ENCODE measurements around the gene PCSK5. TPM values are rescaled to one million over a fixed set of nuclear protein-coding genes. Genes with fewer than 3 reads are reported as not detected.
"Not testable (repeated sequence)": the region's sequence is repeated elsewhere in the genome, so short reads cannot be mapped to it uniquely, and the experiment has no call there.

Gene PCSK5
- total and polyA plus RNA-seq, 12 donors, result 2.2 to 31.8 (median 8.4) TPM

- DNase-seq, result no peak
- intact Hi-C loops (cut with DNase I), result no loop called here
- TF ChIP-seq POLR2A (IDR thresholded peaks at IDR 0.05) (no peak), CTCF (IDR thresholded peaks at IDR 0.05) (no peak)
- 72 to 88% (median 80%) methylated on average over 5 of the region's 5 CpGs for WGBS, 4 donors
- Histone ChIP-seq H3K9me3 (replicated peaks in 1 of 3) (no peaks in the 10 kb centered on the region), H3K27me3 (no peaks in the 10 kb centered on the region), H3K4me3 (no peak overlapping the region), H3K36me3 (replicated peaks in 1 of 2) (no peaks in the 10 kb centered on the region), H3K27ac (no peak overlapping the region), H3K4me1 (replicated peaks in 1 of 2) (no peaks in the 10 kb centered on the region)
Measured at GRCh38 chr9:76311537-76311936, 421.1 kb downstream of the PCSK5 start.

- no peak for TF ChIP-seq POLR2A (IDR thresholded peaks at IDR 0.05)
- TF ChIP-seq CTCF (IDR thresholded peaks at IDR 0.05), result no peak
- Histone ChIP-seq H3K4me3 (no peak overlapping the region), H3K36me3 (replicated peaks in 1 of 2) (no peaks in the 10 kb centered on the region), H3K4me1 (replicated peaks in 1 of 2) (no peaks in the 10 kb centered on the region), H3K27ac (no peak overlapping the region), H3K9me3 (replicated peaks in 1 of 3) (no peaks in the 10 kb centered on the region), H3K27me3 (no peaks in the 10 kb centered on the region)
- intact Hi-C loops (cut with DNase I), result no loop called here
- DNase-seq, result no peak
- 86 to 100% (median 90%) methylated on average over 2 of the region's 2 CpGs for WGBS, 4 donors
Measured at GRCh38 chr9:76313771-76314170, 423.3 kb downstream of the PCSK5 start.

- Histone ChIP-seq H3K36me3 (replicated peaks in 1 of 2) (no peaks in the 10 kb centered on the region), H3K4me3 (no peak overlapping the region), H3K9me3 (replicated peaks in 1 of 3) (no peaks in the 10 kb centered on the region), H3K4me1 (replicated peaks in 1 of 2) (no peaks in the 10 kb centered on the region), H3K27me3 (no peaks in the 10 kb centered on the region), H3K27ac (no peak overlapping the region)
- intact Hi-C loops (cut with DNase I), result no loop called here
- 83 to 96% (median 89%) methylated on average over 4 of the region's 4 CpGs for WGBS, 4 donors
- TF ChIP-seq POLR2A (IDR thresholded peaks at IDR 0.05), result no peak
- TF ChIP-seq CTCF (IDR thresholded peaks at IDR 0.05), result no peak
- DNase-seq, result no peak
Measured at GRCh38 chr9:76314321-76314720, 423.8 kb downstream of the PCSK5 start.

- intact Hi-C loops (cut with DNase I), result no loop called here
- no peak for TF ChIP-seq POLR2A (IDR thresholded peaks at IDR 0.05)
- TF ChIP-seq CTCF (IDR thresholded peaks at IDR 0.05), result no peak
- Histone ChIP-seq H3K27ac (no peak overlapping the region), H3K4me1 (replicated peaks in 1 of 2) (no peaks in the 10 kb centered on the region), H3K36me3 (replicated peaks in 1 of 2) (no peaks in the 10 kb centered on the region), H3K4me3 (no peak overlapping the region), H3K9me3 (replicated peaks in 1 of 3) (no peaks in the 10 kb centered on the region), H3K27me3 (no peaks in the 10 kb centered on the region)
- no peak for DNase-seq
- WGBS, 4 donors, result 63 to 94% (median 93%) methylated on average over 2 of the region's 2 CpGs
Measured at GRCh38 chr9:76316069-76316468, 425.6 kb downstream of the PCSK5 start.

GRCh38 chr9:76319466-76319865, 429.0 kb downstream of the PCSK5 start:
- H3K4me1 ChIP-seq (replicated peaks in 1 of 2); H3K4me3 ChIP-seq; H3K27ac ChIP-seq; H3K9me3 ChIP-seq (replicated peaks in 1 of 3); intact Hi-C loops (cut with DNase I); H3K36me3 ChIP-seq (replicated peaks in 1 of 2); H3K27me3 ChIP-seq; DNase-seq: not testable (repeated sequence)
- 87 to 91% (median 89%) methylated on average over 11 to 13 of the region's 13 CpGs for WGBS, 4 donors

All from adrenal gland (tissue), 12 donors.